AG04450 (cell line): ENCODE data around the gene EAF1. TPM values are rescaled to one million over a fixed set of nuclear protein-coding genes. Genes with fewer than 3 reads are reported as not detected.

ENCODE experiments used
- CTCF ChIA-PET: fragments of 300-600, 350-600 bp; formaldehyde crosslinking; extraction: SDS; loops from one replicate; lab custom pipeline; 2022; ENCODE audit warnings: antibody characterized with exemption, inconsistent platforms; lab: Charles Lee
- POLR2A ChIA-PET: fragments of 350-600 bp; formaldehyde crosslinking; extraction: SDS; loops from one replicate; lab custom pipeline; 2021; ENCODE audit warnings: antibody characterized with exemption, inconsistent platforms; lab: Yijun Ruan, JAX
- DNase-seq: peaks from one replicate; pipeline ENCODE4 v3.0.0-alpha.2; 2011; ENCODE audit warnings: low read depth, low spot score
- H3K27ac ChIP-seq: one replicate; pipeline ENCODE4 v1.5.1; 2012; ENCODE audit warnings: low read depth, low read length, control low read depth
- H3K27me3 ChIP-seq: one replicate; pipeline ENCODE4 v1.6.0; 2012; ENCODE audit warnings: low read length; ENCODE audit not compliant: control insufficient read depth, insufficient read depth
- H3K4me3 ChIP-seq: 2 replicates; pipeline ENCODE4 v1.5.1; 2011; ENCODE audit warnings: mild to moderate bottlenecking, low read depth, low read length, control low read depth
- H3K9me3 ChIP-seq: 2 replicates; pipeline ENCODE4 v1.5.1; 2012; ENCODE audit warnings: low read length; ENCODE audit not compliant: control insufficient read depth, insufficient read depth
- CTCF ChIP-seq: IDR thresholded peaks from 2 replicates; pipeline ENCODE4 v1.5.1; 2011; ENCODE audit warnings: low read depth, low read length, control low read depth, inconsistent platforms
- polyA plus RNA-seq: library from polyadenylated mRNA; depleted of rRNA; stranded (reverse); fragments of >200 nt; gene quantifications from 2 replicates; pipeline ENCODE4 v1.2.3, GENCODE V29; 2011

The EAF1 gene
- polyA plus RNA-seq, 1 experiment = 11.0 TPM

GRCh38 chr3:15450438-15451215 is 23.2 kb downstream of the EAF1 start:
- H3K27ac ChIP-seq = no peak overlapping the region
- H3K9me3 ChIP-seq = no peaks in the 10 kb centered on the region
- H3K4me3 ChIP-seq = no peak overlapping the region
- DNase-seq = no peak
- CTCF ChIA-PET = interaction anchor here (0.6 kb wide), 1 partner anchor 120 kb away, joined by 3 read pairs; no protein-coding TSS in a partner anchor
- POLR2A ChIA-PET = no interaction called here
- no peaks in the 10 kb centered on the region for H3K27me3 ChIP-seq
- TF ChIP-seq CTCF = no peak

GRCh38 chr3:15451216-15452113 is 24.1 kb downstream of the EAF1 start:
- Histone ChIP-seq H3K27ac (no peak overlapping the region), H3K27me3 (no peaks in the 10 kb centered on the region), H3K4me3 (no peak overlapping the region), H3K9me3 (no peaks in the 10 kb centered on the region)
- no peak for DNase-seq
- ChIA-PET POLR2A (no interaction called here), CTCF (no interaction called here)
- TF ChIP-seq CTCF = no peak

- ChIA-PET CTCF (no interaction called here), POLR2A (no interaction called here)
- Histone ChIP-seq H3K4me3 (no peak overlapping the region), H3K27ac (no peak overlapping the region), H3K27me3 (no peaks in the 10 kb centered on the region), H3K9me3 (no peaks in the 10 kb centered on the region)
- DNase-seq = no peak
- TF ChIP-seq CTCF = no peak
Measured at GRCh38 chr3:15452156-15452555, 24.8 kb downstream of the EAF1 start.

- Histone ChIP-seq H3K27me3 (no peaks in the 10 kb centered on the region), H3K4me3 (no peak overlapping the region), H3K9me3 (no peaks in the 10 kb centered on the region), H3K27ac (no peak overlapping the region)
- CTCF ChIA-PET = interaction anchor here (1.3 kb wide), 1 partner anchor 48 kb away, joined by 3 read pairs; no protein-coding TSS in a partner anchor
- no peak for DNase-seq
- POLR2A ChIA-PET = no interaction called here
- no peak for TF ChIP-seq CTCF
Measured at GRCh38 chr3:15452961-15453360, 25.6 kb downstream of the EAF1 start.
